ENCODE measurements around the gene FERMT1.

GRCh38 chr20:6114696-6115095 lies 8.1 kb downstream of the FERMT1 start:
- no peak for TF ChIP-seq CTCF (IDR thresholded peaks at IDR 0.05; ENCODE audit: insufficient read depth, low read length, poor library complexity, severe bottlenecking)
- no peak for TF ChIP-seq EZH2phosphoT487 (conservative IDR thresholded peaks at IDR 0.05; ENCODE audit: low read length)
